Pancreas (tissue), 10 donors: ENCODE measurements around the gene FAM83F. TPM values are rescaled to one million over a fixed set of nuclear protein-coding genes. Genes with fewer than 3 reads are reported as not detected.
"Not testable (repeated sequence)": the region's sequence is repeated elsewhere in the genome, so short reads cannot be mapped to it uniquely, and the experiment has no call there.

Experiments used
- ATAC-seq, 4 donors: fragments of 200-7000 bp; cut with Tn5 transposase; one replicate each; pipeline versions ENCODE4 v1.8.0 to v1.9.1; 2020; ENCODE audit warnings: mild to moderate bottlenecking in 4 of 4, moderate library complexity in 4 of 4
- DNase-seq, 6 donors: peaks; one replicate each; pipeline ENCODE4 v3.0.0-alpha.2; 2020
- FAIRE-seq: peaks from 2 replicates; lab custom pipeline; 2012; peaks lifted over from hg19 to GRCh38; lab: Jason Lieb, UNC
- H3K27ac ChIP-seq, 4 donors: fragments of 200-600 bp; sonication (generic); 1 replicate in 3 of 4; 2 replicates in 1 of 4; pipeline versions ENCODE4 v1.5.0 to v1.8.0; 2020
- H3K27me3 ChIP-seq, 4 donors: fragments of 200-600 bp; one replicate each; pipeline ENCODE4 v1.8.0; 2021
- H3K36me3 ChIP-seq, 3 donors: fragments of 200-600 bp; sonication (generic) in 1 of 3; one replicate each; pipeline versions ENCODE4 v1.5.0 to v1.8.0; 2020 to 2021
- H3K4me1 ChIP-seq, 3 donors: fragments of 200-600 bp; one replicate each; pipeline ENCODE4 v1.8.0; 2021
- H3K4me3 ChIP-seq, 4 donors: fragments of 200-600 bp; sonication (generic) in 2 of 4; one replicate each; pipeline versions ENCODE4 v1.5.0 to v1.8.0; 2020 to 2021
- H3K9me3 ChIP-seq, 4 donors: fragments of 200-600 bp; one replicate each; pipeline ENCODE4 v1.8.0; 2021
- CTCF ChIP-seq, 4 donors: fragments of 200-600 bp; sonication (generic) in 3 of 4; IDR thresholded peaks; one replicate each; pipeline versions ENCODE4 v1.5.0 to v1.8.0; 2021; ENCODE audit warnings: antibody characterized with exemption in 4 of 4
- WGBS, 2 donors: extraction: QIAGEN DNeasy Blood & Tissue Kit; methylation state at CpG; one replicate each; pipeline ENCODE4 v1.1.7; 2013; 5-methylcytosine and 5-hydroxymethylcytosine counted together
- intact Hi-C, 3 donors: fragments of 100-400 bp; cut with DNase I; formaldehyde crosslinking; loops; one replicate each; pipeline versions ENCODE4 v1.11.1 to v1.14.2; 2022
- polyA plus RNA-seq, 2 donors: library from polyadenylated mRNA; stranded (reverse); fragments of 200-250 nt; gene quantifications; one replicate each; pipeline ENCODE4 v1.2.3, GENCODE V29; 2013
- total RNA-seq, 6 donors: library from RNA; stranded (reverse); fragmentation: NEBNext Ultra II Directional in 4 of 6; extraction: Animal tissue kit (Norgen Biotek cat#: 25700) in 4 of 6; gene quantifications; one replicate each; pipeline versions ENCODE4 v1.2.1 to v1.2.4, GENCODE V29; 2021 to 2023
- donor health status: healthy with polysubstance abuse.
- donor health status: DM: no; HTN: no; CAD: no; lungs with moderate emphysema.
- donor health status: DM: no; HTN: no; CAD: no.
- donor health status: control.
- donor health status: control.
- donor health status: Bipolar disorder and iron deficiency.
- donor health status: DM: yes; HTN: yes; CAD: no.
- donor health status: DM: no; HTN: no; CAD: no.
- donor health status: DM: no; HTN: no; CAD: no.
- donor health status: DM: yes; HTN: yes; CAD: no.

The FAM83F gene
- total and polyA plus RNA-seq, 8 donors = 4.9 to 19.8 (median 15.5) TPM

GRCh38 chr22:39992088-39992826 lies 2.5 kb upstream of the FAM83F start:
- Histone ChIP-seq H3K27me3 (no peaks in the 10 kb centered on the region), H3K4me3 (no peak overlapping the region), H3K27ac (no peak overlapping the region), H3K36me3 (no peaks in the 10 kb centered on the region), H3K4me1 (peaks cover 6 to 23% (median 18%) of the 10 kb centered on the region in 3 donors), H3K9me3 (no peaks in the 10 kb centered on the region)
- no peak for DNase-seq
- FAIRE-seq = no peak
- 53 to 81% methylated on average over 5 of the region's 5 CpGs for WGBS, 2 donors
- no peak for TF ChIP-seq CTCF (IDR thresholded peaks at IDR 0.05)
- ATAC-seq = no peak
- intact Hi-C loops = no loop called here

- ATAC-seq, intact Hi-C loops, H3K27ac ChIP-seq, H3K27me3 ChIP-seq, H3K9me3 ChIP-seq, DNase-seq, H3K4me3 ChIP-seq, FAIRE-seq, H3K36me3 ChIP-seq: not testable (repeated sequence)
- H3K4me1 ChIP-seq = peaks cover 13 to 30% (median 24%) of the 10 kb centered on the region in 3 donors
- WGBS, 2 donors = 93 to 97% methylated on average over 7 of the region's 7 CpGs
Measured at GRCh38 chr22:39992894-39993293, 1.9 kb upstream of the FAM83F start.

GRCh38 chr22:39994041-39994565 lies 651 bp upstream of the FAM83F start:
- Histone ChIP-seq H3K27me3 (no peaks in the 10 kb centered on the region), H3K4me1 (peaks cover 22 to 42% (median 36%) of the 10 kb centered on the region in 3 donors), H3K4me3 (peak overlapping the region in 2 of 4 donors; percentile 58 to 68), H3K36me3 (no peaks in the 10 kb centered on the region), H3K9me3 (no peaks in the 10 kb centered on the region), H3K27ac (no peak overlapping the region)
- intact Hi-C loops = no loop called here
- DNase-seq = no peak
- no peak for ATAC-seq
- WGBS, 2 donors = 48 to 54% methylated on average over 19 to 20 of the region's 20 CpGs
- FAIRE-seq = no peak
- TF ChIP-seq CTCF (IDR thresholded peaks at IDR 0.05) = no peak

GRCh38 chr22:39995393-39996252 lies 869 bp downstream of the FAM83F start:
- TF ChIP-seq CTCF (IDR thresholded peaks at IDR 0.05) = no peak
- 18 to 22% methylated on average over 35 of the region's 35 CpGs for WGBS, 2 donors
- H3K4me1 ChIP-seq = peaks cover 30 to 46% (median 43%) of the 10 kb centered on the region in 3 donors
- no peaks in the 10 kb centered on the region for H3K9me3 ChIP-seq
- H3K4me3 ChIP-seq = peak overlapping the region; percentile 55 to 72 (median 63)
- H3K36me3 ChIP-seq = no peaks in the 10 kb centered on the region
- H3K27me3 ChIP-seq = no peaks in the 10 kb centered on the region
- intact Hi-C loops = no loop called here
- ATAC-seq (peak; percentile 41 to 48 (median 46)), DNase-seq (peak in 5 of 6 donors; percentile 34 to 82 (median 47)), FAIRE-seq (no peak)
- H3K27ac ChIP-seq = peak overlapping the region; percentile 66 to 85 (median 76)

GRCh38 chr22:39996732-39997131 lies 2.0 kb downstream of the FAM83F start:
- Histone ChIP-seq H3K27me3 (no peaks in the 10 kb centered on the region), H3K4me3 (peak overlapping the region in 2 of 4 donors; percentile 58 to 68), H3K9me3 (no peaks in the 10 kb centered on the region), H3K4me1 (peaks cover 28 to 44% (median 38%) of the 10 kb centered on the region in 3 donors), H3K36me3 (no peaks in the 10 kb centered on the region), H3K27ac (peak overlapping the region in 2 of 4 donors; percentile 40 to 85)
- 26 to 33% methylated on average over 3 of the region's 3 CpGs for WGBS, 2 donors
- FAIRE-seq = no peak
- peak in 2 of 4 donors; percentile 17 to 22 for ATAC-seq
- no peak for TF ChIP-seq CTCF (IDR thresholded peaks at IDR 0.05)
- intact Hi-C loops = no loop called here
- no peak for DNase-seq
